ENCODE results near the gene FXYD6. TPM values are rescaled to one million over a fixed set of nuclear protein-coding genes. Genes with fewer than 3 reads are reported as not detected.
A peak's percentile ranks its signal among the peaks of the same experiment; 100 is the strongest.

Gene FXYD6
- total RNA-seq, 4 donors from 2014 or later, result 4.8 to 15.9 (median 9.5) TPM

GRCh38 chr11:117891362-117891761, 14.9 kb upstream of the FXYD6 start:
- H3K4me3 ChIP-seq, result no peak overlapping the region
- H3K27ac ChIP-seq, result no peak overlapping the region
- no peak for TF ChIP-seq EP300 (IDR thresholded peaks at IDR 0.05)
- no peak for TF ChIP-seq POLR2AphosphoS5 (IDR thresholded peaks at IDR 0.05)
- no peak for TF ChIP-seq CTCF (IDR thresholded peaks at IDR 0.05)
- no peaks in the 10 kb centered on the region for H3K27me3 ChIP-seq
- H3K9me3 ChIP-seq, result no peaks in the 10 kb centered on the region
- 71% methylated on average over 2 of the region's 2 CpGs for WGBS
- H3K36me3 ChIP-seq, result no peaks in the 10 kb centered on the region
- H3K4me1 ChIP-seq, result peaks cover 7% of the 10 kb centered on the region
- DNase-seq (ENCODE audit: low spot score in 2 of 2), result peak in 1 of 2 donors; percentile 9

GRCh38 chr11:117888139-117888566, 11.7 kb upstream of the FXYD6 start:
- peak in 1 of 2 donors; percentile 55 for DNase-seq (ENCODE audit: low spot score in 2 of 2)

GRCh38 chr11:117887431-117888138, 11.1 kb upstream of the FXYD6 start:
- no peak for DNase-seq (ENCODE audit: low spot score in 2 of 2)
- Histone ChIP-seq H3K36me3 (no peaks in the 10 kb centered on the region), H3K27ac (no peak overlapping the region), H3K4me3 (no peak overlapping the region), H3K27me3 (peaks cover 3% of the 10 kb centered on the region), H3K9me3 (no peaks in the 10 kb centered on the region), H3K4me1 (peaks cover 9% of the 10 kb centered on the region)
- TF ChIP-seq POLR2AphosphoS5 (IDR thresholded peaks at IDR 0.05) (no peak), POLR2A (IDR thresholded peaks at IDR 0.05) (no peak), EP300 (IDR thresholded peaks at IDR 0.05) (no peak), CTCF (IDR thresholded peaks at IDR 0.05) (no peak)
- WGBS, result 64% methylated on average over 9 of the region's 9 CpGs

More at GRCh38 chr11:117888139-117888566, 11.7 kb upstream of the FXYD6 start:
- WGBS, result 49% methylated on average over 8 of the region's 8 CpGs
- Histone ChIP-seq H3K27ac (no peak overlapping the region), H3K27me3 (peaks cover 1% of the 10 kb centered on the region), H3K4me3 (no peak overlapping the region), H3K9me3 (no peaks in the 10 kb centered on the region), H3K36me3 (no peaks in the 10 kb centered on the region), H3K4me1 (peaks cover 7% of the 10 kb centered on the region)
- TF ChIP-seq POLR2A (IDR thresholded peaks at IDR 0.05), result no peak
- no peak for TF ChIP-seq CTCF (IDR thresholded peaks at IDR 0.05)
- no peak for TF ChIP-seq EP300 (IDR thresholded peaks at IDR 0.05)
- TF ChIP-seq POLR2AphosphoS5 (IDR thresholded peaks at IDR 0.05), result no peak

- no peak overlapping the region for H3K4me3 ChIP-seq
- H3K27ac ChIP-seq, result no peak overlapping the region
- H3K27me3 ChIP-seq, result peaks cover 7% of the 10 kb centered on the region
- no peaks in the 10 kb centered on the region for H3K9me3 ChIP-seq
- H3K36me3 ChIP-seq, result no peaks in the 10 kb centered on the region
- no peak for DNase-seq (ENCODE audit: low spot score in 2 of 2)
- H3K4me1 ChIP-seq, result peaks cover 15% of the 10 kb centered on the region
- 60% methylated on average over 11 of the region's 11 CpGs for WGBS
- TF ChIP-seq EP300 (IDR thresholded peaks at IDR 0.05), result no peak
- TF ChIP-seq CTCF (IDR thresholded peaks at IDR 0.05), result no peak
- TF ChIP-seq POLR2AphosphoS5 (IDR thresholded peaks at IDR 0.05), result no peak
- no peak for TF ChIP-seq POLR2A (IDR thresholded peaks at IDR 0.05)
Measured at GRCh38 chr11:117885777-117886176, 9.3 kb upstream of the FXYD6 start.

GRCh38 chr11:117884994-117885393, 8.5 kb upstream of the FXYD6 start:
- WGBS, result 88% methylated on average over 7 of the region's 7 CpGs
- TF ChIP-seq CTCF (IDR thresholded peaks at IDR 0.05) (no peak), EP300 (IDR thresholded peaks at IDR 0.05) (no peak), POLR2A (IDR thresholded peaks at IDR 0.05) (no peak), POLR2AphosphoS5 (IDR thresholded peaks at IDR 0.05) (no peak)
- Histone ChIP-seq H3K27ac (no peak overlapping the region), H3K36me3 (no peaks in the 10 kb centered on the region), H3K4me1 (peaks cover 15% of the 10 kb centered on the region), H3K4me3 (no peak overlapping the region), H3K27me3 (peaks cover 7% of the 10 kb centered on the region), H3K9me3 (no peaks in the 10 kb centered on the region)
- no peak for DNase-seq (ENCODE audit: low spot score in 2 of 2)
